SK-N-SH treated with all-trans-retinoic acid at 6 μM for 48 hours (cell line): ENCODE data around the gene DOK6.
A peak's percentile ranks its signal among the peaks of the same experiment; 100 is the strongest.

ENCODE experiments used
- ATAC-seq: fragments of 200-7000 bp; cut with Tn5 transposase; 3 replicates; pipeline ENCODE4 v1.9.1; 2020; ENCODE audit warnings: mild to moderate bottlenecking, moderate library complexity
- ARNTL ChIP-seq: fragments of 450-650 bp; formaldehyde crosslinking; IDR thresholded peaks from 2 replicates; pipeline ENCODE4 v1.5.0; 2020; ENCODE audit warnings: low read depth, mild to moderate bottlenecking, moderate library complexity, borderline replicate concordance
- BACH2 ChIP-seq: fragments of 250-450 bp; sonication (Bioruptor Pico); IDR thresholded peaks from 2 replicates; pipeline ENCODE4 v1.9.0; 2021; ENCODE audit warnings: mild to moderate bottlenecking, borderline replicate concordance
- CSDC2 ChIP-seq: fragments of 250-450 bp; sonication (Bioruptor Pico); IDR thresholded peaks from 2 replicates; pipeline ENCODE4 v1.5.0; 2020; ENCODE audit warnings: mild to moderate bottlenecking, moderate library complexity
- ESRRG ChIP-seq: fragments of 250-450 bp; sonication (Bioruptor Pico); IDR thresholded peaks from 2 replicates; pipeline ENCODE4 v1.6.1; 2021; ENCODE audit warnings: mild to moderate bottlenecking
- ISL1 ChIP-seq: fragments of 250-450 bp; sonication (Bioruptor Pico); IDR thresholded peaks from 2 replicates; pipeline ENCODE4 v2.1.2; 2022; ENCODE audit warnings: mild to moderate bottlenecking, moderate library complexity
- OSR1 ChIP-seq: fragments of 250-450 bp; sonication (Bioruptor Pico); IDR thresholded peaks from 2 replicates; pipeline ENCODE4 v1.8.0; 2022; ENCODE audit warnings: moderate library complexity, mild to moderate bottlenecking, inconsistent platforms
- RARB ChIP-seq: fragments of 250-450 bp; sonication (Bioruptor Pico); IDR thresholded peaks from 2 replicates; pipeline ENCODE4 v1.8.0; 2021; ENCODE audit warnings: mild to moderate bottlenecking, moderate library complexity
- SNAI2 ChIP-seq: fragments of 250-450 bp; sonication (Bioruptor Pico); IDR thresholded peaks from 2 replicates; pipeline ENCODE4 v1.5.0; 2020; ENCODE audit warnings: mild to moderate bottlenecking, moderate library complexity
- TCF4 ChIP-seq: fragments of 250-450 bp; sonication (Bioruptor Pico); IDR thresholded peaks from 2 replicates; pipeline ENCODE4 v1.8.0; 2021; ENCODE audit warnings: mild to moderate bottlenecking, moderate library complexity, borderline replicate concordance
- TOX ChIP-seq: fragments of 250-450 bp; sonication (Bioruptor Pico); IDR thresholded peaks from 2 replicates; pipeline ENCODE4 v1.8.0; 2021; ENCODE audit warnings: mild to moderate bottlenecking, moderate library complexity, borderline replicate concordance
- ZC3H10 ChIP-seq: fragments of 250-450 bp; sonication (Bioruptor Pico); IDR thresholded peaks from 2 replicates; pipeline ENCODE4 v1.5.1; 2021; ENCODE audit warnings: mild to moderate bottlenecking, moderate library complexity
- ZFP3 ChIP-seq: fragments of 250-450 bp; sonication (Bioruptor Pico); IDR thresholded peaks from 2 replicates; pipeline ENCODE4 v1.5.0; 2020; ENCODE audit warnings: mild to moderate bottlenecking, moderate library complexity
- ZFP30 ChIP-seq: fragments of 450-650 bp; formaldehyde crosslinking; IDR thresholded peaks from 2 replicates; pipeline ENCODE4 v1.5.0; 2022; ENCODE audit warnings: mild to moderate bottlenecking, moderate library complexity
- ZNF565 ChIP-seq: fragments of 450-650 bp; formaldehyde crosslinking; conservative IDR thresholded peaks from 2 replicates; pipeline ENCODE4 v1.5.0; 2020; ENCODE audit warnings: low read depth, mild to moderate bottlenecking, moderate library complexity
- ZNF70 ChIP-seq: fragments of 450-650 bp; formaldehyde crosslinking; IDR thresholded peaks from 2 replicates; pipeline ENCODE4 v1.5.0; 2020; ENCODE audit warnings: mild to moderate bottlenecking, moderate library complexity
- ZNF8 ChIP-seq: fragments of 450-650 bp; formaldehyde crosslinking; IDR thresholded peaks from 2 replicates; pipeline ENCODE4 v1.5.0; 2020; ENCODE audit warnings: mild to moderate bottlenecking, moderate library complexity
- TF ChIP-seq, protein P1 (sequence below): fragments of 250-450 bp; sonication (Bioruptor Pico); IDR thresholded peaks from 2 replicates; pipeline ENCODE4 v1.5.0; 2020; ENCODE audit warnings: mild to moderate bottlenecking, moderate library complexity
- TF ChIP-seq, protein P2 (sequence below): fragments of 250-450 bp; sonication (Bioruptor Pico); IDR thresholded peaks from 2 replicates; pipeline ENCODE4 v1.8.0; 2021; ENCODE audit warnings: low read depth, mild to moderate bottlenecking, moderate library complexity, borderline replicate concordance
- TF ChIP-seq, protein P3 (sequence below): fragments of 250-450 bp; sonication (Bioruptor Pico); IDR thresholded peaks from 2 replicates; pipeline ENCODE4 v1.5.1; 2021; ENCODE audit warnings: mild to moderate bottlenecking, moderate library complexity
- TF ChIP-seq, protein P4 (sequence below): fragments of 250-450 bp; sonication (Bioruptor Pico); IDR thresholded peaks from 2 replicates; pipeline ENCODE4 v1.5.1; 2020; ENCODE audit warnings: low read depth, mild to moderate bottlenecking, moderate library complexity
- TF ChIP-seq, protein P5 (sequence below): fragments of 250-450 bp; sonication (Bioruptor Pico); IDR thresholded peaks from 2 replicates; pipeline ENCODE4 v1.8.0; 2020; ENCODE audit warnings: mild to moderate bottlenecking, moderate library complexity, borderline replicate concordance

Gene DOK6

DNA sequence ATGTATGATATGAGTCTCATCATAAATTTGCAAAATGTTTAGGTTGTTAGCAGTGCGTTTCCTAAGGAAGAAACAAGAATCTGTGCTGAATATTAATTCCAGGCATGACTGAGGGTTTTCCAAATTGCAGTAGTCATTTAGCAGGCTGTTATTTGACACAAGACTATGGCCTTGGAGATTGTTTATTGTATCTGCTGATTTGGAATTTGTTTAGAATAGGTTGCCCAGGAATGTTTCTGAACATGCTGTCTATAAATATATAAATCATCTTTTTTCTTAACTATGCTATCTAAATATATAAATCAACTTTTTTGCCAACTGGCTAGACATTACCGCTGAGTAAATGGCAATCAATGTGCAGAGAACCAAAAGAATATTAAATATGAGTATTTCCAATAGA, 90.9 kb downstream of the DOK6 start:
- TF ChIP-seq BACH2 (CRISPR knock-in tag): no peak
- TF ChIP-seq TCF4: no peak
- TF ChIP-seq RARB (CRISPR knock-in tag): no peak
- no peak for TF ChIP-seq ZFP30 (CRISPR knock-in tag)
- no peak for TF ChIP-seq TOX (CRISPR knock-in tag)
- TF ChIP-seq, protein P1, sequence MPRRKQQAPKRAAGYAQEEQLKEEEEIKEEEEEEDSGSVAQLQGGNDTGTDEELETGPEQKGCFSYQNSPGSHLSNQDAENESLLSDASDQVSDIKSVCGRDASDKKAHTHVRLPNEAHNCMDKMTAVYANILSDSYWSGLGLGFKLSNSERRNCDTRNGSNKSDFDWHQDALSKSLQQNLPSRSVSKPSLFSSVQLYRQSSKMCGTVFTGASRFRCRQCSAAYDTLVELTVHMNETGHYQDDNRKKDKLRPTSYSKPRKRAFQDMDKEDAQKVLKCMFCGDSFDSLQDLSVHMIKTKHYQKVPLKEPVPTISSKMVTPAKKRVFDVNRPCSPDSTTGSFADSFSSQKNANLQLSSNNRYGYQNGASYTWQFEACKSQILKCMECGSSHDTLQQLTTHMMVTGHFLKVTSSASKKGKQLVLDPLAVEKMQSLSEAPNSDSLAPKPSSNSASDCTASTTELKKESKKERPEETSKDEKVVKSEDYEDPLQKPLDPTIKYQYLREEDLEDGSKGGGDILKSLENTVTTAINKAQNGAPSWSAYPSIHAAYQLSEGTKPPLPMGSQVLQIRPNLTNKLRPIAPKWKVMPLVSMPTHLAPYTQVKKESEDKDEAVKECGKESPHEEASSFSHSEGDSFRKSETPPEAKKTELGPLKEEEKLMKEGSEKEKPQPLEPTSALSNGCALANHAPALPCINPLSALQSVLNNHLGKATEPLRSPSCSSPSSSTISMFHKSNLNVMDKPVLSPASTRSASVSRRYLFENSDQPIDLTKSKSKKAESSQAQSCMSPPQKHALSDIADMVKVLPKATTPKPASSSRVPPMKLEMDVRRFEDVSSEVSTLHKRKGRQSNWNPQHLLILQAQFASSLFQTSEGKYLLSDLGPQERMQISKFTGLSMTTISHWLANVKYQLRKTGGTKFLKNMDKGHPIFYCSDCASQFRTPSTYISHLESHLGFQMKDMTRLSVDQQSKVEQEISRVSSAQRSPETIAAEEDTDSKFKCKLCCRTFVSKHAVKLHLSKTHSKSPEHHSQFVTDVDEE (CRISPR knock-in tag): no peak
- TF ChIP-seq, protein P2, sequence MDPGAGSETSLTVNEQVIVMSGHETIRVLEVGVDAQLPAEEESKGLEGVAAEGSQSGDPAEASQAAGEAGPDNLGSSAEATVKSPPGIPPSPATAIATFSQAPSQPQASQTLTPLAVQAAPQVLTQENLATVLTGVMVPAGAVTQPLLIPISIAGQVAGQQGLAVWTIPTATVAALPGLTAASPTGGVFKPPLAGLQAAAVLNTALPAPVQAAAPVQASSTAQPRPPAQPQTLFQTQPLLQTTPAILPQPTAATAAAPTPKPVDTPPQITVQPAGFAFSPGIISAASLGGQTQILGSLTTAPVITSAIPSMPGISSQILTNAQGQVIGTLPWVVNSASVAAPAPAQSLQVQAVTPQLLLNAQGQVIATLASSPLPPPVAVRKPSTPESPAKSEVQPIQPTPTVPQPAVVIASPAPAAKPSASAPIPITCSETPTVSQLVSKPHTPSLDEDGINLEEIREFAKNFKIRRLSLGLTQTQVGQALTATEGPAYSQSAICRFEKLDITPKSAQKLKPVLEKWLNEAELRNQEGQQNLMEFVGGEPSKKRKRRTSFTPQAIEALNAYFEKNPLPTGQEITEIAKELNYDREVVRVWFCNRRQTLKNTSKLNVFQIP: no peak
- no peak for TF ChIP-seq CSDC2 (CRISPR knock-in tag)
- no peak for TF ChIP-seq ISL1 (CRISPR knock-in tag)
- TF ChIP-seq SNAI2 (CRISPR knock-in tag): no peak
- no peak for TF ChIP-seq ZNF565 (CRISPR knock-in tag)
- TF ChIP-seq ZFP3 (CRISPR knock-in tag): no peak
- TF ChIP-seq ZNF70 (CRISPR knock-in tag): no peak
- TF ChIP-seq ZC3H10: no peak
- ATAC-seq: peak; percentile 19; the same call in 2 of the 3 replicates

DNA sequence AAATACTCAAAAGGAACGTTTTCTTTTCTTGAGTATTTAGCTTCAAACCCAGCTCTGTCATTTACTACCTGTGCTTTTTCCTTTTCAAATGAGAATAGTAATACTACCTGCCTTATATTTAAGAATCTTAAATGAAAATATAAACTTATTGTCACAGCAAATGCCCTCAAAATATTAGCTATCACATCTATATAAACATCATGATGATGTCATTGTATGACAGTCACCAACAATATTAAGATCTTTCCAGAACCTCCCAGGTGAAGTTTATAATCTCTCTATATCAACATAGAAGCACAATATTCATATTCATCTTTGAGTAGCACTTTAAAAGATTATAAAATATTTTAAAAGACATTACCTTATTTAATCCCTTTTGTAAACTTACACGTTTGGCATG, 92.2 kb downstream of the DOK6 start:
- TF ChIP-seq ISL1 (CRISPR knock-in tag): no peak
- TF ChIP-seq, protein P3, sequence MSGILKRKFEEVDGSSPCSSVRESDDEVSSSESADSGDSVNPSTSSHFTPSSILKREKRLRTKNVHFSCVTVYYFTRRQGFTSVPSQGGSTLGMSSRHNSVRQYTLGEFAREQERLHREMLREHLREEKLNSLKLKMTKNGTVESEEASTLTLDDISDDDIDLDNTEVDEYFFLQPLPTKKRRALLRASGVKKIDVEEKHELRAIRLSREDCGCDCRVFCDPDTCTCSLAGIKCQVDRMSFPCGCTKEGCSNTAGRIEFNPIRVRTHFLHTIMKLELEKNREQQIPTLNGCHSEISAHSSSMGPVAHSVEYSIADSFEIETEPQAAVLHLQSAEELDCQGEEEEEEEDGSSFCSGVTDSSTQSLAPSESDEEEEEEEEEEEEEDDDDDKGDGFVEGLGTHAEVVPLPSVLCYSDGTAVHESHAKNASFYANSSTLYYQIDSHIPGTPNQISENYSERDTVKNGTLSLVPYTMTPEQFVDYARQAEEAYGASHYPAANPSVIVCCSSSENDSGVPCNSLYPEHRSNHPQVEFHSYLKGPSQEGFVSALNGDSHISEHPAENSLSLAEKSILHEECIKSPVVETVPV (CRISPR knock-in tag): no peak
- TF ChIP-seq TCF4: no peak
- TF ChIP-seq, protein P4, sequence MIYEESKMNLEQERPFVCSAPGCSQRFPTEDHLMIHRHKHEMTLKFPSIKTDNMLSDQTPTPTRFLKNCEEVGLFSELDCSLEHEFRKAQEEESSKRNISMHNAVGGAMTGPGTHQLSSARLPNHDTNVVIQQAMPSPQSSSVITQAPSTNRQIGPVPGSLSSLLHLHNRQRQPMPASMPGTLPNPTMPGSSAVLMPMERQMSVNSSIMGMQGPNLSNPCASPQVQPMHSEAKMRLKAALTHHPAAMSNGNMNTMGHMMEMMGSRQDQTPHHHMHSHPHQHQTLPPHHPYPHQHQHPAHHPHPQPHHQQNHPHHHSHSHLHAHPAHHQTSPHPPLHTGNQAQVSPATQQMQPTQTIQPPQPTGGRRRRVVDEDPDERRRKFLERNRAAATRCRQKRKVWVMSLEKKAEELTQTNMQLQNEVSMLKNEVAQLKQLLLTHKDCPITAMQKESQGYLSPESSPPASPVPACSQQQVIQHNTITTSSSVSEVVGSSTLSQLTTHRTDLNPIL (CRISPR knock-in tag): no peak
- no peak for TF ChIP-seq ZNF8 (CRISPR knock-in tag)
- TF ChIP-seq ZFP30 (CRISPR knock-in tag): no peak
- TF ChIP-seq, protein P1 (CRISPR knock-in tag): no peak
- no peak for TF ChIP-seq BACH2 (CRISPR knock-in tag)
- no peak for TF ChIP-seq ARNTL (CRISPR knock-in tag)
- no peak for TF ChIP-seq CSDC2 (CRISPR knock-in tag)
- no peak for TF ChIP-seq TOX (CRISPR knock-in tag)
- no peak for TF ChIP-seq RARB (CRISPR knock-in tag)
- no peak for TF ChIP-seq ZC3H10
- no peak for TF ChIP-seq ZNF70 (CRISPR knock-in tag)
- no peak for TF ChIP-seq ESRRG (CRISPR knock-in tag)
- TF ChIP-seq OSR1 (CRISPR knock-in tag): no peak
- TF ChIP-seq, protein P5, sequence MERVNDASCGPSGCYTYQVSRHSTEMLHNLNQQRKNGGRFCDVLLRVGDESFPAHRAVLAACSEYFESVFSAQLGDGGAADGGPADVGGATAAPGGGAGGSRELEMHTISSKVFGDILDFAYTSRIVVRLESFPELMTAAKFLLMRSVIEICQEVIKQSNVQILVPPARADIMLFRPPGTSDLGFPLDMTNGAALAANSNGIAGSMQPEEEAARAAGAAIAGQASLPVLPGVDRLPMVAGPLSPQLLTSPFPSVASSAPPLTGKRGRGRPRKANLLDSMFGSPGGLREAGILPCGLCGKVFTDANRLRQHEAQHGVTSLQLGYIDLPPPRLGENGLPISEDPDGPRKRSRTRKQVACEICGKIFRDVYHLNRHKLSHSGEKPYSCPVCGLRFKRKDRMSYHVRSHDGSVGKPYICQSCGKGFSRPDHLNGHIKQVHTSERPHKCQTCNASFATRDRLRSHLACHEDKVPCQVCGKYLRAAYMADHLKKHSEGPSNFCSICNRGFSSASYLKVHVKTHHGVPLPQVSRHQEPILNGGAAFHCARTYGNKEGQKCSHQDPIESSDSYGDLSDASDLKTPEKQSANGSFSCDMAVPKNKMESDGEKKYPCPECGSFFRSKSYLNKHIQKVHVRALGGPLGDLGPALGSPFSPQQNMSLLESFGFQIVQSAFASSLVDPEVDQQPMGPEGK (CRISPR knock-in tag): no peak
- TF ChIP-seq SNAI2 (CRISPR knock-in tag): no peak
- ATAC-seq: no peak
